Iris pigment epithelial cell (primary cell): ENCODE measurements around the gene RALGAPA2.

Source experiments
- DNase-seq: peaks from one replicate; pipeline ENCODE4 v3.0.0-alpha.2; 2011; ENCODE audit warnings: low read depth

The RALGAPA2 gene

DNA sequence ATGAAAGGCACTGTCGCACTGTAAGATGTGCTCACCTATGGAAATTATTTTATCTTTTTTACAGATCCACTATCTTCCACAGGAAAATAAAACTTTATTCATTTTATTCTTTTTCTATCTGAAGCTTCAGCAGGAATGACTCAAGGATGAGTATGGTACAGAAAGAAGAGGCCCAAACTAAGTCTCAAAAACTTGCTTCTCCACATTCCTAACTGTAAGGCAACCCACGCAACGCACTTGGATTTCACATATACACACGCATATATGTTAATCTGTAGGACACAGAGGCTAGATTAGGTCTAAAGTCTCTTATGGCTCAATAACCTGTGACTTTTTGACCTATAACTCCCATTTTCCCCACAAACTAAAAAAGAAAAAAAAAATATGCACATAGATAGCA, 81.9 kb downstream of the RALGAPA2 start:
- no peak for DNase-seq

DNA sequence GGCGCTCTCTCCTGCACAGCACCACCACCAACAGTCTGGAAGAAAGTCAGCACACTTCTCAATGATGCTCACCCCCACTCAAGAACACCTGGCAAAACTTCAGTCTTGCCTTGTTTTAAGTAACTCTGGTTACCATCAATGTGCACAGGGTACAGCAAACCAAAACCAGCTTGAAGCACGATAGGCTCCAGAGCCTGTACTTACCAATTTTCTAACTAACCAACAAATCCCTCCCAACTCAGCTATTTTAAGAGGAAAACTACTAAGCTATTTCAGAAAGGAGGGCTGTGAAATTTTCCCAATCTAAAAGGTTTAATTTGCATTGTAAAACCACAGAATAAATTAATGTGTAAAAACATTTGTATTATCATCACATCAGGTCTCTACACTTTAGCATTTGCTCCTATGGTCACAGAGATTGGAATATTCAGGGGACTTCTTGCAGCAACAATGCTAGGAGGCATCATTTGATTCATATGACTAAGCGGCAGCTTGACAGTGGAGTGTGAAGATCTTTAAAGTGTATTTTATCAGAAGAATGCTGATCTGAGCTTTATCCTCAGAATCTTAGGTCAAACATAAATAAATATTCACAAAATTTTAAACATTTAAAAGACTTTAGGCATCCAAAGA, 82.8 kb downstream of the RALGAPA2 start:
- DNase-seq, result no peak

DNA sequence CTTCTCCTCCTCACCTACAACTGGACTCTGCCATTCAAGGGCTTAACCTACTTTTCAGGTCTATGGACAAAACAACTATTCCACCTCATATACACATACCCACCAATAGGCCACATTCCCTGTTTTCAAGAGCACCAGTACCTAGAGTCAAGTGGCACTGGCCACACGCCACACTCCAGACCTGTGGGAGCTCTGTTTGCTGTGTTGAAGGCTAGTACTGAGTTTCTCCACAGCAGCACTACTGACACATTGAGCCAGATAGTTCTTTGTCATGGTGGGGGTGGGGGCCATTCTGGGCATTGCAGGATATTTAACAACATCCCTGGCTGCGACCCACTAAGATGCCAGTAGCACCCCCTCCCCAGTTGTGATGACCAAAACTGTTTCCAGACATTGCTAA, 84.1 kb downstream of the RALGAPA2 start:
- DNase-seq, result no peak

DNA sequence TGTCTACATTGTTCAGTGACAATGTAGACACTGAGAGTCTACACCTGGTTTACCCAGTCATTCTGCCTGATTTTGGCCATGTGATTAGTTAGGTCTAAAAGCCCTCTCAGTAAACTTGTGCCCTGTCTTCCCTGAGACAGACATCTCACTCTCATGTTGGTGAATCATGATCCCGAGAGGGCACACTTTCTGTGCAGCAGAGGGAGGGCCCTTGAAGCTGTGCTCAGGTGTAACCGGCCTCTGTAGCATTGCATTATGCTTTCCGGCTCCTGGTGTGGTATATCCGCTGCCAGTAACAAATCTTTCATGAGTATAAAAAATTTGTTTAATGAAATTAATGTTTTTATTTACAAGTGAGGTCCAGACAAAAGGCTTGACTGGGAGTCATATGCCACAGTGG, 85.0 kb downstream of the RALGAPA2 start:
- no peak for DNase-seq

DNA sequence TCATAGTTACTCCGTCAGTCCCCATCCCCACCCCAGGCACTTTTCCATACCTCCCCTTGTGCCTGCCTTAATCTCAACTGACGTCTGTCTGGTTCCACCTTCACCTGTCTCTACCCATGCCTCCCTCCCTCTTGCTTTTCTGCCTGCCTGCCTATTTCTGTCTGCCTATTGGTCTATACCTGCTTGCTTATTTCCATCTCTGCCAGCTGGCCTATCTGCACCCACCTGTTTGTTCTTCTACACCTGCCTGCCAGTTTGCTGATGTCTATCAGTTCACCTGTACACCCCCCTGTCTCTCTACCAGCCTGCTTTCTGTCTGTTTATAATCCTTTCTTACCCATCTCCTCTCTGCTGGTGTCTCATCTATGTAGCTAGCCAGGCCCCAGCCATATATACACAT, 87.5 kb downstream of the RALGAPA2 start:
- DNase-seq, result no peak

DNA sequence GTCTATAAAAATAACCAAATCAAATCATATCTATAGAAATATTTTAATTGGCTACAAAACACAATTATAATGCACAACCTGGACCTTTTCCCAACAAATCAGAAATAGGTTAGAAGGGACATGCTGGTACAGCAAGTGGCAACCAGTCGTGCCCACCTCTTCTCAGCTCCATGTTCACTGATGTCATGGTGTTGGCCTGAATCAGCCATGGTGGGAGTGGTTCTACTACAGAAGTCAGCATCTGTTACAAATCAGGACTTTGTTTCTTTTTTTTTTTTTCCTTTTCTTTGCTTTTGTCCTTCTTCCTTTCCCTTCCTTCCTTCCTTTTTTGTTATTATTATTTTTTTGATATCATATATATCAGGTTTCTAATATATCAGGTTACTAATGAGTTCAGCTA, 91.2 kb downstream of the RALGAPA2 start:
- DNase-seq, result no peak

DNA sequence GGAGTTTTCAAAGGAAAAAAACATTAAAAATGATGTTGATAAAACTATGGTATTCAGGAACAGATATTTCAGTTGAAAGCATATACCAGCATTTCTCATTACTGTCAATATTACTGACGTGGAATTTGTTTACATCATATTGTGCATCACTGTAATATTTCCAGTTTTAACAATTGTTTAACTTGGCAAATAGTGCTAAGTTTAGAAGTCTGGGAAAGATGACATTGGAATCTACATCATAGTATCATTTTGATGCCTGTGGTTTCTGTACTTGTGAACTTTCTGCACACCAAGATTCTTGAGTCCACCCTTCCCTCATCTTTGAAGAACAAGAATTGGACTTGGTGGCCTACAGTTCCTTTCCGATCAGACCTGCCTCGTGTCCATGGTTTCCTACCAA, 98.1 kb downstream of the RALGAPA2 start:
- DNase-seq, result peak; percentile 31

DNA sequence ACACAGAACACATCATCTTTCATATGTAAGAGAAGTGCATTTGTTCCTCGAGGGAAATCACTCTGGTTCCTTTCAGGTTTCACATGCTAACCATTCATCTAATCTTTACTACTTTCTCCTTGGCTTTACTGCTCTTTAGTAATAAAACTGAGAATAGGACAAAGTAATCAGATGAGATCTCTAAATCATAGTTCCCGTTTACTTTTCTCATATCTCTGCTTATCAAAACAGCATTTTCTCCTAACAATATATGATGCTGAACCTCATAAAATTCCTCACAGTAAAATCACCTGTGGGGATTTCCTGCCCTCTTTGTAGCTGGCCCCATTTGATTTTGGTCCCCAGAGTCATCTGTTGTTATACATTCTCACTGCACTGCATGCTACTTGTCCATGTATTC, 100.2 kb downstream of the RALGAPA2 start:
- DNase-seq, result no peak

DNA sequence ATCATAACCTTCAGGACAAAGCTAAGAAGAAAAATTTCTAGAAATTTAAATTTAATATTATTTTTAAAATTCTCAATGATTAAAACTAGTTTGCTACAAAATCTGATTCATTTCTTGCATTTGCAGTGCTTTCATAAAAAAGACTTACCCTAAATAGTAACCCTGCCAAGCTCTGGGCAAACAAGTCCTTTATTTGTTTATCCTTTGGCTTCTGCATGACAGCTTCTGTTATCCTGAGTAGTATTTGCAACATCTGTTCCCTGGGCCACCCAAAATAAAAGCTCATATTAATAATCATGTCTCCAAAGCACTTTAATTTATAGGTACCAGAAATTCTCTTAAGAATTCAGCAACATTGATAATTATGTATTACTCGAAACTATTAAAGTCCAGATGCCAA, 101.3 kb downstream of the RALGAPA2 start:
- DNase-seq, result no peak

DNA sequence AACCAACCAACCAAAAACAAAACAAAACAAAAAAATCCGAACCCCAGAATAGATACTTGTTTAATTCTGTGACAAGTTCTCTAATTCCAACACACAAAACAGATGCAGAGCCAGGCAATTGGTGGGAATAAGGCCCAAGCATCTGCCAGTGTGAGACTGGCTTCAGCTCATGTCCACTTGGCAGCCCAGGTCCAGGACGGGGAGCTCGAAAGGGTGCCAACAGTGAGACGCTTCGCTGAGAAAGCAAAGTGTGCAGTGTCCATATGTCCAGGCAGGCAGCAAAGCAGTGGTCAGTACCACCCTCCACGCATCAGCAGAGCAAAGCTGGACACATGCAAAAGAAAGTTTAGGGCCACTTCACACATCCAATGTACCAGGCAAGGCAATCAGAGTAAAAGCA, 102.9 kb downstream of the RALGAPA2 start:
- no peak for DNase-seq

DNA sequence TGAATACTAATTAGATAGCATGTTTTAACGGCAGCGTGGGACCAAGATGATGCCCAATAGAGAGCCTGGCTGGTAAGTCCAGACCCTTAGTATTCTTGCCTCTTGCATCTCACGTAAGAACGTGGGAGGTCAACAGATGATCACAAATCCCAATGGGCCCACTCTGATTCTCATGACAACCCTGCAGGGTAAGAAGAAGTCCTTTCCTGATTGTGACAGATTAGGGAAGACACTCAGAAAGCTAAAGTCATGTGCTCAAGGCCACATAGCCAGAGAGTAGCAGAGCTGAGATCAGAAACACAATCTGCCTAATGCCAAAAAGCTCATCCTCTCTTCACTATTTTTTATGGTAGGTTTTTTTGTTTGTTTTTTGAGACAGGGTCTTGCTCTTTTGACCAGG, 103.8 kb downstream of the RALGAPA2 start:
- DNase-seq, result no peak

DNA sequence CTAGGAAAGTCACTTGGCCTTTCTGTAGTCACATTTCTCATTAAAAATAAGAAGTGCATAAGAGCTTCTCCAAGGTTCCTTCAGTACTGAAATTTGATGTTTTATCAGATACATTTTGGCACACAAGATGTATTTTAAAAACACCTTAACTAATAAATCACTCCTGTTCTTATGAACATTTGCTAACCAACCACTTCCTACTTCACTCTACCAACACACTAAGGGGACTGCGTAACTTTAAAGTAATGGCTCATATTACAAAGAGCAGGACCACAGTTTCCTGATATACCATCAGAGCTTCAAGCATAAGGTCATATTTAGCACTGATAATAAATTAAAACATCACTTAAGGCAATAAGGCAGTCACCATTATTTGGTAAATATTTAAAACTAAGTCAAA, 104.4 kb downstream of the RALGAPA2 start:
- DNase-seq, result no peak

DNA sequence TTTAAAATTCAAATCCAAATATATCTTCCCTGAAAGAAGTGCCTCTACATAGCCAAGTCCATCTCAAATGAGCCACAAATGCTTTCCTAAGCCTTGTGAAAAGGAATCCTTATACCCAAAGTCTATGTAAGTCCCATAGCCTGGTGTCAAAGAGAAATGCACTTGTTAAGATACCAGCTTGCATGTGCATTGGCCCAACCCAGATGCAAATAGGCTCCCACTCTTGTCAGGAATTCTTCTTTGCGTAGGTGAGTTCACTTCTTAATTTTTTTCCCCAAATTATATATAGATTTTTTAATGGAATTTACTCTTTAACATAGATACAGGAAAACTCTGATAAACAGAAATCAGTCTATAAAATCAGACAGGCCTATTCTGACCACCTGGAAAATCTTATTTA, 105.6 kb downstream of the RALGAPA2 start:
- no peak for DNase-seq

DNA sequence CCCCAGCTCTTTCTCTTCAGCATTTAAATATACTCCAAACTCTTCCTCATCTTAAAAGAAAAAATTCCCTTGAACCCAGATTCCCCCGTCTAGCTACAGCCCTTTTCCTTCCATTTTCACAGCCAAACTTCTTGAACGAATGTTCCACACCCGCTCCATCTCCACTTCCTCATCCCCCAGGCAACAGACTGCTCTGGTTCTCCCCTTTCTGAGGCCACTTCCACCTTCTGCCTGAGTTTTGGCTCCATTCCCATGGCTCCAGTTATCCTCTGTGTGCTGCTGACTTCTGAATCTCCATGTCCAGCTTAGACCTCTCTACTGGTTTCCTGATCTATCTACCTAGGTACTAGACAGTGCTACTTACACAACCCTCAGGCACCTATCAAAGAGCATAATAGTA, 106.4 kb downstream of the RALGAPA2 start:
- no peak for DNase-seq

DNA sequence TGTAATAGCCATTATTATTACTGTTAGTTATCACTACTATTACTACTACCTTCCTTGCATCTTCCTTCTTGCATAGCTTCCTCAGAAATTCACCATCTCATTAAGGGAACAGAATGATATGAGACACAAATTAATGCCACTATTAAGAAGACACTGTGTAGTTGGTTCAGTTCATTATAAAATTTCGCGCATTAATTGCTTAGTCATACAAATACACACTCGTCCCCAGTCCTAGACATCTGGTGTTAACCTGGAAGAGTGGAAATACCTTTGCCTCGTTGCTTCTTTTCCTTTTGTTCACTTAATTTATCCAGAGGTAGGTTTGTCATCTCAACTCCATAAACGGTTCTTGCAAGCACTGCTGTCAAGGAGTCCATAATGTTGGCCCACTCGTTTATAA, 107.5 kb downstream of the RALGAPA2 start:
- no peak for DNase-seq

DNA sequence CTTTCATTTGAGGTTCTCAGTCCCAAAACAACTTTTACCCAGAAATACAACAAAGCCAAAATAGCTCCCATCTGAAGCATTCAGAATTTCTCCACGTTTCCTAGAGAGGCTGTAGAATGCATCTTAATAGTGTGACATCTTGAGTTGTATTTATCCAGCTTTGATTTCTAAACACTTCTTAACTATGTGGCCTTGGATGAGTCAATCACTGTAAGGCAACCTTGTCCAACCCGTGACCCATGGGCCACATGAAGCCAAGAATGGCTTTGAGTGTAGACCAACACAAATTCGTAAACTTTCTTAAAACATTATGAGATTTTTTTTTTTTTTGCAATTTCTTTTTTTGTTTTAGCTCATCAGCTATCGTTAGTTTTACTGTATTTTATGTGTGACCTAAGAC, 108.1 kb downstream of the RALGAPA2 start:
- no peak for DNase-seq

DNA sequence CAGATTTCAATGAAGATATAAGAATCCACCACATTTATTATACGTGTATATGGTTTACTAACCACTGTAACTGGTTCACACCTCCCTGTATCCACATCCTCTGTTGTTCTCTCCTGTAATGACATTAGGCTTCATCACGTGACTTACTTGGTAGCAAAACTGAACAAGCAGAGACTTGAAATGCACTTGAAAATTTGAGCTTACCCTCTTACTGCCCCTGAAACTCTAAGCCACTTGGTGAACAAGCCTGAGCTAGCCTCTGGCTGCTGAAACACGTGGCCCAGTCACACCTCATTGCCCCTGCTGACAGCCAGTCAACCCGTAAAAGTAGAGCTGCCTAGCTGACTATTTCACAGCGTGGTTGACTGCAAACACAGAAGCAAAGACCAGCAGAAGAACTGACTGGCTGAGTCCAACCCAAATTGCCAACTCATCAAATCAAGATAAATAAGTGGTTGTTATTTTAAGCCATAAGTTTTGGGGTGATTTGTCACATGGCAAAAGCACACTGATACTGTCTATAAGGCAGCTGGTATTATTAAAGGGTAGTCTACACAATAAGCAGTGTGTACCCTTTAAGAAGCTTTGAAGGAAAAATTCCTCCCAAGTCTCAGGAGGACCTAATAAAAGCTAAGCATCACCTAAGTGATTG, 109.0 kb downstream of the RALGAPA2 start:
- no peak for DNase-seq

DNA sequence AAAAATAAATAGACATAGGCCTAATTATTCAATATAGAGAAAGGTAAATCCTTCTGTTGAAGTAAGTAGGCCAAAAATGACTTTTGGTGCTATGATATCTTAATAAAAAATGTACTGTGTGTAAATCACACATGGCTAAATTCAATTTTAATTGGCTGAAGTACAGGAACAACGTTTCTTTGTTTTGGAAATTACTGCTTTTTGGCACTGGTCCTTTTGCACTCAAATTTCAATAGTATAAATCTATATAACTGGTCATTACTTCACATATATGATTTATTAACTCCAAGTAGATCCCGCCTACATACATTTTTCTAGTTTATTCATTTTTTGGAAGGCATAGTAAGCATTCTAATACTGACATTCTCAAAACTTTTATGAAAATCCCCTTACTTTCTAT, 114.5 kb downstream of the RALGAPA2 start:
- DNase-seq, result no peak

DNA sequence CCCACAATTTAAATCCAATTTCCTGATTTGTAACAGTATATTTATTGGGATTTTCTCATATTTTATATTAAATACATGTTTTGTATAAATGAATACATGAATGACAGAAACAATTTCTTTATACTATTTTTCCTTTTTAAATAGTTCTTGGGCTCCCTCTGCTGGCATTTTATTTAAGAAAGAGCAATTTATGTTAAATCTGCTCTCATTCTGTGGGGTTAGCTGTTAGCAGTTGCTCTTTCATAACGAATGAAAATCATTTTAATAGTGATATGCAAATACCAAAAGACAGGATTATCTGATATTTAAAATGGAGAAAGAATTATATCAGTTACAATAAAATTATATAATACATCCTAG, 118.3 kb downstream of the RALGAPA2 start:
- peak; percentile 35 for DNase-seq

DNA sequence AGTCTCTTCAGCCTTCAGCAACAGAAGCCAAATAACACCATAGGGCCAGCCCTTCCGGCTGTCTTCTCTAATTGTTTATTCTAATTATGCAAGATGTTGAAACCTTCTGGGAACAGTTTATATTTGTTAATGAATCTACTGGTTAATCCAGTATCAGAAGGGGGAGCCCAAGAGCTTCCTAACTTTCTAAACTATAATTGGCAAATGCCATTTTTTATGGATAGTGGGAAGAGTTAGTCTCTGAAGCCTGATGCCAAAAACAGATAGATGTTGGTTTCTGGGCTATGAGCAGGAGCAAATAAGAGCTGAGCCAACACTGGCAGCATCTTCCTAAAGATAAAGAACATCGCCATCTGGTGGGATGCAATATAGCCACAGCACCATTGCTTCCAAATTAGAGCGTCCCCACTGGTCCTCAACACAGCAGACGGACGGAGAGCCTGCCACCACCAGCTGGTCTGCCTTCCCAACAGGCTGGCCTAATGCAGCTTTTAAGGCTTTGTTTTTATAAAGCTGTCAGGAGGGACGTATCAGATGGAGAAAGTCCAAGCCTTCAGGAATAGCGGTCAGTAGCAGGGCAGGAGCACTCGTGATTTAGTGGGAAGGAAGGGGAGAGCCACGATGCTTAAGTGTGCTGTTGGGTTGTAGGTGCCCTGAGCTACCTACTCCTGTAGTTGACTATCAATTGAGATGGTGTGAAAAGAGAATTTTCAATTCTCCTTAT, 118.8 kb downstream of the RALGAPA2 start:
- peak; percentile 56 for DNase-seq

DNA sequence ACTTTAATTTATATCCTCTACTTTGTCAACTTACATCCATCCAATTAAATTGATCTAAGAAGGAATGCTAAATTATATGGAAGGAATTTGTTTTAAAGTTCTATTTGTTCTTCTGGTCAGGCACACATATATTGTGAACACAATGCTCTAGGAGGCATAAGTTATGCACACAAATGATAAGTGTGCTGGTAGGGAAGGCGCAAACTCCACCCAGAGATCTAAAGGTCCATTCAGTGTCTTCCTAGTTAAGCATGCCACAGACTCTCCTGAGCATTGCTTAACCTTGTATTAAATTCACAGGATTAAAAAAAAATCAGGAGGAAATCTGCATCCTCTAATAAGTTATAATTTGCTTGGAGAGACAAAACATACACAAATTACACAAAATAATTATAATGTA, 127.3 kb downstream of the RALGAPA2 start:
- no peak for DNase-seq

DNA sequence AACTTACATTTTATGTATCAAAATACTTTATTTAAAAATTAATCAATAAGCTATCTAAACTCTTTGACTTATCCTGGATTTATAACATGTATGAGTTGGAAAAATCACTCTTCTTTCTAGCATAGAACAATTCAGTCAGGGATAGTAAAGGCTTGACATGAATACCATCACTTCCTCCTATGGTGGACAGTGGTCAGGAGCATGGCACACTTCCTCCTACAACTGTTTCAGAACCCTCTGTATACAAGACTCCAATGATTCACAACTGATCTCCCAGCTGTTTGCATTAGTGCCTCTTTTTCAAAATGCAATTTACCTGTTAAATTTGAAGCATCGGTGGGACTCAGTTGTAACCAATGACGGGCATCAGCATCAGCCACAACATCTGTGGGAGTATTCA, 129.7 kb downstream of the RALGAPA2 start:
- no peak for DNase-seq

DNA sequence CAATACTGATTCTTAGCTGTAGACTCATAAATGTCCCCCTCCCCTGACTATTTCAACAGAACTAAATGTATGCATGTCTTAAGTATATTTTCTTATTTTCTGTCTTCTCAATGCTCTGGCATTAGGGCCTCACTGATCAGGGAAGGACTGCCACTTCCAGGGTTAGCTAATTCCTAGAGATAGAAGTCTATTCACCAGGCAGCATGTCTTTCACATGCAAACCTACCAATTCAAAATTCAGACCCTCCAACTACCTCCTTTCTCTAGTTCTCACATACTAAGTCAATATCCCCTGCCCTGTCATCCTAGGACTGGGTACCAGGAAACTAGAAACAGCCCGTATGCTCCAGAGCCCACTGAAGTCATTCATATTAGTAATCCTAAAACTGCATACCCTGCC, 132.3 kb downstream of the RALGAPA2 start:
- DNase-seq, result no peak

DNA sequence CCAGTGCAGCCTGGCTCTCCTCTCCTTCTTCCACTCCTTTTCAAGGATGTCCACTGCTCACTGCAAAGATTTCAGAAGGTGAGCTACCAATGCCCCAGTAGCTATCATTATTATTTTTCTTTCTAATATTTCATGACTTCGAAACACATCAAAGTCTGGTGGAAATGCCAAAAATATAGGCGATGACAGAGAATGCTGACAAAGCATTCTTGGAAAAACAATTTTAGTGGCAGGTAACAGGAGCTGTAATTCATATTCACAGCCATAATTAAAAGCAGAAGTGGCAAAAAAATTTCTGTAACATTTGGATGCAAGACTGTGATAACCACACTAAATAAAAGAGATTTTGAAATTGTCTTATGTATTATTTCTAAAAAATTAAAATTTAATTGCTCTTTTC, 133.6 kb downstream of the RALGAPA2 start:
- DNase-seq, result no peak
